MM.1S (cell line): ENCODE measurements around the gene SERPINE2.

Source experiments
- DNase-seq: peaks from one replicate; pipeline ENCODE4 v3.0.0-alpha.2; 2015
- H2AFZ ChIP-seq: fragments of 300-600 bp; sonication (generic); 2 replicates; pipeline ENCODE4 v1.6.0; 2016; ENCODE audit warnings: antibody characterized with exemption, low read length
- H3F3A ChIP-seq: fragments of 300-600 bp; sonication (generic); 2 replicates; pipeline ENCODE4 v1.6.1; 2016; ENCODE audit warnings: mild to moderate bottlenecking, antibody characterized with exemption, low read length, moderate library complexity, mixed read lengths; ENCODE audit not compliant: insufficient read depth
- H3K27ac ChIP-seq: fragments of 300-600 bp; sonication (generic); 2 replicates; pipeline ENCODE4 v1.5.1; 2016; ENCODE audit warnings: mild to moderate bottlenecking, low read length
- H3K27me3 ChIP-seq: fragments of 300-600 bp; sonication (generic); replicated peaks from 2 replicates; pipeline ENCODE4 v1.6.0; 2016; ENCODE audit warnings: low read length; ENCODE audit not compliant: insufficient read depth
- H3K36me3 ChIP-seq: fragments of 300-600 bp; sonication (generic); replicated peaks from 2 replicates; pipeline ENCODE4 v1.6.1; 2016; ENCODE audit warnings: mild to moderate bottlenecking, low read length, mixed read lengths; ENCODE audit not compliant: insufficient read depth
- H3K4me1 ChIP-seq: fragments of 300-600 bp; sonication (generic); 2 replicates; pipeline ENCODE4 v1.6.1; 2016; ENCODE audit warnings: low read length, mixed read lengths
- H3K4me2 ChIP-seq: fragments of 300-600 bp; sonication (generic); 2 replicates; pipeline ENCODE4 v1.6.0; 2016; ENCODE audit warnings: low read depth, low read length
- H3K4me3 ChIP-seq: fragments of 300-600 bp; sonication (generic); 2 replicates; pipeline ENCODE4 v1.5.1; 2016; ENCODE audit warnings: low read length, mixed read lengths
- H3K79me2 ChIP-seq: fragments of 300-600 bp; sonication (generic); 2 replicates; pipeline ENCODE4 v1.6.1; 2016; ENCODE audit warnings: mixed run types, low read length, mixed read lengths
- H3K9ac ChIP-seq: fragments of 300-600 bp; sonication (generic); 2 replicates; pipeline ENCODE4 v1.6.1; 2016; ENCODE audit warnings: low read length, mixed read lengths
- H3K9me2 ChIP-seq: fragments of 300-600 bp; sonication (generic); replicated peaks from 2 replicates; pipeline ENCODE4 v1.6.1; 2016; ENCODE audit warnings: mild to moderate bottlenecking, low read length, mixed read lengths; ENCODE audit not compliant: insufficient read depth
- H3K9me3 ChIP-seq: fragments of 300-600 bp; sonication (generic); replicated peaks from 2 replicates; pipeline ENCODE4 v1.6.1; 2016; ENCODE audit warnings: mild to moderate bottlenecking, low read length, mixed read lengths; ENCODE audit not compliant: insufficient read depth
- H4K20me1 ChIP-seq: fragments of 300-600 bp; sonication (generic); 2 replicates; pipeline ENCODE4 v1.6.1; 2016; ENCODE audit warnings: mild to moderate bottlenecking, low read length, moderate library complexity, mixed read lengths; ENCODE audit not compliant: insufficient read depth
- EZH2 ChIP-seq: fragments of 300-600 bp; sonication (generic); optimal IDR thresholded peaks from 2 replicates; pipeline ENCODE3; 2017; ENCODE audit warnings: low read depth, mild to moderate bottlenecking, antibody characterized with exemption, low read length, mixed read lengths
- EZH2phosphoT487 ChIP-seq: fragments of 300-600 bp; sonication (generic); IDR thresholded peaks from 2 replicates; pipeline ENCODE4 v1.6.1; 2018; ENCODE audit warnings: antibody characterized with exemption, low read length
- TF ChIP-seq, protein P1 (sequence below): fragments of 300-600 bp; sonication (generic); IDR thresholded peaks from 2 replicates; pipeline ENCODE4 v1.5.1; 2016; ENCODE audit warnings: antibody characterized with exemption, low read length, mixed read lengths

SERPINE2 gene

DNA sequence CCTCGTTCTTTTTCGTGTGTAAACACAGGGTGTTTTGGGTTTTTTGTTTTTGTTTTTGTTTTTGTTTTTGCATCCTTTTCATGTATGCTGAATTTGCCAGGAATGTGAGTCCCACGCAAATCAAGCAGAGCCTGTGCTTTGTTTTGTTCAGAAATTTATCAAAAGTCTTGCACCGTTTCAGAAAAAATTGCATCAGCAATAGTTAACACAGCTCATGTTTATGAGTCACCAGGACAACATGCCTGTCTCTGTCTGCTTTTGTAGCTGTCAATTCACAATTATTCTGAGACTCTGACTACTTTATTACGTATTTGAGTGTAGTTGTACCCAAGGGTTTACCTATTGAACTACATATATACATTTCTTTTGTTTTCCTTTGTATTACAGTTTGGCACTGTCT lies 43.5 kb downstream of the SERPINE2 start:
- H3F3A ChIP-seq, result no peaks in the 10 kb centered on the region
- no peak overlapping the region for H2AFZ ChIP-seq
- no peak overlapping the region for H3K4me2 ChIP-seq
- no peak for DNase-seq
- no peaks in the 10 kb centered on the region for H3K79me2 ChIP-seq
- H3K36me3 ChIP-seq, result no peaks in the 10 kb centered on the region
- H3K9me2 ChIP-seq, result no peaks in the 10 kb centered on the region
- no peaks in the 10 kb centered on the region for H3K9me3 ChIP-seq
- H3K27ac ChIP-seq, result no peak overlapping the region
- TF ChIP-seq EZH2 (no peak), EZH2phosphoT487 (no peak)
- TF ChIP-seq, protein P1, sequence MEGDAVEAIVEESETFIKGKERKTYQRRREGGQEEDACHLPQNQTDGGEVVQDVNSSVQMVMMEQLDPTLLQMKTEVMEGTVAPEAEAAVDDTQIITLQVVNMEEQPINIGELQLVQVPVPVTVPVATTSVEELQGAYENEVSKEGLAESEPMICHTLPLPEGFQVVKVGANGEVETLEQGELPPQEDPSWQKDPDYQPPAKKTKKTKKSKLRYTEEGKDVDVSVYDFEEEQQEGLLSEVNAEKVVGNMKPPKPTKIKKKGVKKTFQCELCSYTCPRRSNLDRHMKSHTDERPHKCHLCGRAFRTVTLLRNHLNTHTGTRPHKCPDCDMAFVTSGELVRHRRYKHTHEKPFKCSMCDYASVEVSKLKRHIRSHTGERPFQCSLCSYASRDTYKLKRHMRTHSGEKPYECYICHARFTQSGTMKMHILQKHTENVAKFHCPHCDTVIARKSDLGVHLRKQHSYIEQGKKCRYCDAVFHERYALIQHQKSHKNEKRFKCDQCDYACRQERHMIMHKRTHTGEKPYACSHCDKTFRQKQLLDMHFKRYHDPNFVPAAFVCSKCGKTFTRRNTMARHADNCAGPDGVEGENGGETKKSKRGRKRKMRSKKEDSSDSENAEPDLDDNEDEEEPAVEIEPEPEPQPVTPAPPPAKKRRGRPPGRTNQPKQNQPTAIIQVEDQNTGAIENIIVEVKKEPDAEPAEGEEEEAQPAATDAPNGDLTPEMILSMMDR, result no peak
- H3K4me1 ChIP-seq, result no peaks in the 10 kb centered on the region
- H3K4me3 ChIP-seq, result no peak overlapping the region
- no peak overlapping the region for H3K9ac ChIP-seq
- no peaks in the 10 kb centered on the region for H4K20me1 ChIP-seq
- no peaks in the 10 kb centered on the region for H3K27me3 ChIP-seq

DNA sequence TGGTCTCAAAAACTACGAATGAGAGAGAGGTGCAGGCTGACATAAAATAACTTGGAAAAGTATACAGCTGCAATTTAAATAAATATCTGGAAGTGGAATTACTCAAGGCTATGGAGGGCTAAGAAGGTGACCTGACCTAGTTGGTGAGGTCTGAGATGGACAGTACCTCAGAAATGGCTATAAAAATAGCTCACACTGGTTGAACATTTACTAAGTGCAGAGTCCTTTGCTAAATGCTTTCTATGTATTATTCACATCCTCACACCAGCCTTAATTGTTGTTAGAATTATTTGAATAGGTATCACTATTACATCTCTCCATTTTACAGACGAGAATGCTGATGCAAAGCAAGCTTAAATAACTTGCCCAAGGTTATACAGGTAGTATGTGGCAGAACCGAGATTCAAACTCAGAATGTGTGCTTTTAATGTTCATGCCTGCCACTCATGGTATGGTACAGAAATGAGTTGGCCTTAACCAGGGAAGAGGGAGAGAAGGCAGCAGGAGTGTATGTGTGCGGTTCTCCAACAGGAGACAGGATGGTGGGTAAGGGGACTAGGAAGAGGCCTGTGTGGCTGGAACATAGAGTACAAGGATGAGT lies 44.4 kb downstream of the SERPINE2 start:
- Histone ChIP-seq H3K9ac (no peak overlapping the region), H3K4me2 (no peak overlapping the region), H2AFZ (no peak overlapping the region), H3K4me1 (no peaks in the 10 kb centered on the region), H3K27me3 (no peaks in the 10 kb centered on the region), H3K27ac (no peak overlapping the region), H3K36me3 (no peaks in the 10 kb centered on the region), H3F3A (no peaks in the 10 kb centered on the region), H4K20me1 (no peaks in the 10 kb centered on the region), H3K79me2 (no peaks in the 10 kb centered on the region), H3K9me3 (no peaks in the 10 kb centered on the region), H3K4me3 (no peak overlapping the region), H3K9me2 (no peaks in the 10 kb centered on the region)
- DNase-seq, result no peak
- TF ChIP-seq EZH2 (no peak), EZH2phosphoT487 (no peak)
- TF ChIP-seq, protein P1, result no peak

DNA sequence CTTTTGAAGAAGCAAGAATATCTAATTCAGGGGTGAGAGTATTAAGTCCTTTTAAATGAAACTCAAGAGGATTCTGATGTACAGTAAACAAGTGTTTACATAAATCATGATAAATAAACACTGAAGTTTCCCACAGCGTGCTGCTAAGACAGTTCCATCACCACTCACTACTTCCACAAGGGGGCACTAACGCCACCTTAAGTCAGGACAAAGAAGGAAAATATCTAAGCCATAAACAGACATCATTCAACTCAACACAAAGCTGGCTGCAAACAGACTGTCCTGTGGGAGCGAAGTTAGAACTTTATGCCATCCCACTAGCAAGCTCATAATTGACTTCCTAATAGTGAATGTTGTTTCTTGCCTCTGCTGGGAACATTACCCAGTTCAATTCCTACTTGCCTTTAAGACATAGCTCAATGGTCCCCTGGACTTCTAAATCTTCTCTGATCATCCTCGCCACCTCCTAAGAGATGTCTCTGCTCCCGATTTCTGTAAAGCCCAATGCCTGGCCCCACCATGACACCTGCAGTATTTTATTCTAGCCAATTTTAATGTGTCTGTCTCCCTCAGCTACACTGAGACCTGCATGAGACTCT lies 45.4 kb downstream of the SERPINE2 start:
- peak; percentile 77 for DNase-seq
- Histone ChIP-seq H3K4me2 (no peak overlapping the region), H3K9me2 (no peaks in the 10 kb centered on the region), H3K79me2 (no peaks in the 10 kb centered on the region), H3K27ac (no peak overlapping the region), H3K27me3 (no peaks in the 10 kb centered on the region), H4K20me1 (no peaks in the 10 kb centered on the region), H2AFZ (no peak overlapping the region), H3K4me1 (no peaks in the 10 kb centered on the region), H3K9ac (no peak overlapping the region), H3F3A (no peaks in the 10 kb centered on the region), H3K36me3 (no peaks in the 10 kb centered on the region), H3K9me3 (no peaks in the 10 kb centered on the region), H3K4me3 (no peak overlapping the region)
- TF ChIP-seq EZH2, result no peak
- TF ChIP-seq, protein P1, result peak; percentile 83
